ENCODE results near the gene HRAS. TPM values are rescaled to one million over a fixed set of nuclear protein-coding genes. Genes with fewer than 3 reads are reported as not detected.

HRAS gene
- total and polyA plus RNA-seq, 2 donors (not counting 1 experiment from before 2014, with no cell fraction given) = 63.5 to 86.0 TPM

GRCh38 chr11:489610-490185 is 45.7 kb downstream of the HRAS start:
- H3K4me3 Mint-ChIP-seq = no peak overlapping the region
- no peak for TF ChIP-seq EZH2 (IDR thresholded peaks at IDR 0.05; ENCODE audit: borderline replicate concordance, insufficient read depth, low read depth, low read length, poor library complexity, severe bottlenecking)
- TF ChIP-seq CTCF (IDR thresholded peaks at IDR 0.05) = no peak
- H2AFZ ChIP-seq (ENCODE audit: insufficient read depth, low read depth, low read length, poor library complexity, severe bottlenecking) = no peak overlapping the region
- DNase-seq (no peak), ATAC-seq (ENCODE audit: low read depth) (no peak)
- H3K9ac ChIP-seq (ENCODE audit: low read length) = no peak overlapping the region
- H3K27me3 ChIP-seq (replicated peaks in 1 of 4; ENCODE audit: control extremely low read depth in 1 of 4, control insufficient read depth in 3 of 4, insufficient read depth in 4 of 4, low read length in 3 of 4) = no peaks in the 10 kb centered on the region
- H3K27me3 Mint-ChIP-seq = no peaks in the 10 kb centered on the region
- H3K4me1 ChIP-seq (ENCODE audit: control insufficient read depth in 2 of 2, insufficient read depth in 2 of 2, low read length in 2 of 2) = no peaks in the 10 kb centered on the region
- no peaks in the 10 kb centered on the region for H3K9me3 Mint-ChIP-seq (ENCODE audit: insufficient read depth)
- 95% methylated on average over 33 of the region's 37 CpGs for WGBS (ENCODE audit: insufficient coverage)
- no peak overlapping the region for H3K27ac Mint-ChIP-seq
- no peak overlapping the region for H3K27ac ChIP-seq (ENCODE audit: low read length in 2 of 2)
- intact Hi-C loops (cut with micrococcal nuclease) = no loop called here
- no peaks in the 10 kb centered on the region for H4K20me1 ChIP-seq (ENCODE audit: control insufficient read depth, insufficient read depth, low read length, poor library complexity, severe bottlenecking)
- H3K4me3 ChIP-seq (ENCODE audit: control extremely low read depth in 1 of 5, extremely low read depth in 1 of 5, insufficient read depth in 1 of 5, low read depth in 2 of 5, low read length in 4 of 5) = no peak overlapping the region
- H3K36me3 ChIP-seq (replicated peaks in 1 of 2; ENCODE audit: control extremely low read depth in 1 of 2, control insufficient read depth in 1 of 2, extremely low read depth in 1 of 2, insufficient read depth in 2 of 2, low read length in 1 of 2) = peaks cover 0 to 4% of the 10 kb centered on the region in 2 experiments
- ChIA-PET POLR2A (no interaction called here), CTCF (no interaction called here)
- H3K79me2 ChIP-seq (ENCODE audit: control insufficient read depth, insufficient read depth, low read length) = no peaks in the 10 kb centered on the region
- no peak overlapping the region for H3K4me2 ChIP-seq (replicated peaks; ENCODE audit: low read depth, low read length, poor library complexity, severe bottlenecking)
- no peaks in the 10 kb centered on the region for H3K4me1 Mint-ChIP-seq
- peaks cover 0 to 3% (median 0%) of the 10 kb centered on the region in 3 donors for H3K9me3 ChIP-seq (ENCODE audit: control extremely low read depth in 1 of 3, control insufficient read depth in 2 of 3, insufficient read depth in 1 of 3, low read length in 2 of 3)

GRCh38 chr11:488992-489391 is 46.4 kb downstream of the HRAS start:
- no peaks in the 10 kb centered on the region for H3K79me2 ChIP-seq (ENCODE audit: control insufficient read depth, insufficient read depth, low read length)
- H3K27me3 ChIP-seq (replicated peaks in 1 of 4; ENCODE audit: control extremely low read depth in 1 of 4, control insufficient read depth in 3 of 4, insufficient read depth in 4 of 4, low read length in 3 of 4) = no peaks in the 10 kb centered on the region
- ChIA-PET CTCF (no interaction called here), POLR2A (no interaction called here)
- H3K4me3 ChIP-seq (ENCODE audit: control extremely low read depth in 1 of 5, extremely low read depth in 1 of 5, insufficient read depth in 1 of 5, low read depth in 2 of 5, low read length in 4 of 5) = no peak overlapping the region
- no peaks in the 10 kb centered on the region for H3K4me1 Mint-ChIP-seq
- no peak overlapping the region for H3K4me3 Mint-ChIP-seq
- 98% methylated on average over 19 of the region's 19 CpGs for WGBS (ENCODE audit: insufficient coverage)
- peaks cover 0 to 3% (median 0%) of the 10 kb centered on the region in 3 donors for H3K9me3 ChIP-seq (ENCODE audit: control extremely low read depth in 1 of 3, control insufficient read depth in 2 of 3, insufficient read depth in 1 of 3, low read length in 2 of 3)
- H3K4me1 ChIP-seq (ENCODE audit: control insufficient read depth in 2 of 2, insufficient read depth in 2 of 2, low read length in 2 of 2) = no peaks in the 10 kb centered on the region
- no peak overlapping the region for H3K9ac ChIP-seq (ENCODE audit: low read length)
- no peaks in the 10 kb centered on the region for H3K36me3 ChIP-seq (replicated peaks in 1 of 2; ENCODE audit: control extremely low read depth in 1 of 2, control insufficient read depth in 1 of 2, extremely low read depth in 1 of 2, insufficient read depth in 2 of 2, low read length in 1 of 2)
- H2AFZ ChIP-seq (ENCODE audit: insufficient read depth, low read depth, low read length, poor library complexity, severe bottlenecking) = no peak overlapping the region
- ATAC-seq (ENCODE audit: low read depth) (no peak), DNase-seq (no peak)
- TF ChIP-seq EZH2 (IDR thresholded peaks at IDR 0.05; ENCODE audit: borderline replicate concordance, insufficient read depth, low read depth, low read length, poor library complexity, severe bottlenecking) (no peak), CTCF (IDR thresholded peaks at IDR 0.05) (no peak)
- no peaks in the 10 kb centered on the region for H4K20me1 ChIP-seq (ENCODE audit: control insufficient read depth, insufficient read depth, low read length, poor library complexity, severe bottlenecking)
- no peak overlapping the region for H3K27ac Mint-ChIP-seq
- no peak overlapping the region for H3K4me2 ChIP-seq (replicated peaks; ENCODE audit: low read depth, low read length, poor library complexity, severe bottlenecking)
- H3K27me3 Mint-ChIP-seq = no peaks in the 10 kb centered on the region
- H3K27ac ChIP-seq (ENCODE audit: low read length in 2 of 2) = no peak overlapping the region
- intact Hi-C loops (cut with micrococcal nuclease) = no loop called here
- H3K9me3 Mint-ChIP-seq (ENCODE audit: insufficient read depth) = no peaks in the 10 kb centered on the region

All from B cell (primary cell).